Fibroblast of mammary gland (primary cell): ENCODE data around the gene MATCAP1.

ENCODE experiments used
- DNase-seq: peaks from one replicate; pipeline ENCODE4 v3.0.0-alpha.2; 2010; ENCODE audit warnings: low read depth
- H3K4me3 ChIP-seq: 2 replicates; pipeline ENCODE4 v1.5.1; 2011; ENCODE audit warnings: low read depth, mild to moderate bottlenecking, low read length, moderate library complexity; ENCODE audit not compliant: control insufficient read depth
- CTCF ChIP-seq: conservative IDR thresholded peaks from 2 replicates; pipeline ENCODE4 v1.5.1; 2011; ENCODE audit warnings: low read depth, low read length, inconsistent platforms; ENCODE audit not compliant: control insufficient read depth, insufficient read depth

Gene MATCAP1

GRCh38 chr16:67196881-67197280, 13.1 kb upstream of the MATCAP1 start:
- no peak for TF ChIP-seq CTCF
- H3K4me3 ChIP-seq = no peak overlapping the region
- no peak for DNase-seq

DNA sequence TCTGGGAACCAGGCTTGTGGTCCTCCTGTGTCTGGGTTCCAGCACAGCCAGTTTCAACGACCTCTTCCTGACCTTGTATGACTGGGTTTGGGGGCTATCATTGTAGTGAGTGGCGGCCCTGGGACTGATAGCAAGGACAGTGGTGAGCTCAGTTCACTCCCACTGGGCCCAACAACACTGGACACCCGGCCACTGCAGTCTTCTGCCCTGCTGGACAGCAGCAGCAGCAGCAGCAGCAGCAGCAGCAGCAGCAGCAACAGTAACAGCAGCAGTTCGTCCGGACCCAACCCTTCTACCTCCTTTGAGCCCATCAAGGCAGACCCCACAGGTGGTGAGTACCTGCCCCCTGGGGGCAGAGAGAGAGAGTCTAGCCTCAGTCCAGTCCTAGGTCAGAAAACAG, 11.9 kb upstream of the MATCAP1 start:
- no peak for TF ChIP-seq CTCF
- no peak overlapping the region for H3K4me3 ChIP-seq
- no peak for DNase-seq

DNA sequence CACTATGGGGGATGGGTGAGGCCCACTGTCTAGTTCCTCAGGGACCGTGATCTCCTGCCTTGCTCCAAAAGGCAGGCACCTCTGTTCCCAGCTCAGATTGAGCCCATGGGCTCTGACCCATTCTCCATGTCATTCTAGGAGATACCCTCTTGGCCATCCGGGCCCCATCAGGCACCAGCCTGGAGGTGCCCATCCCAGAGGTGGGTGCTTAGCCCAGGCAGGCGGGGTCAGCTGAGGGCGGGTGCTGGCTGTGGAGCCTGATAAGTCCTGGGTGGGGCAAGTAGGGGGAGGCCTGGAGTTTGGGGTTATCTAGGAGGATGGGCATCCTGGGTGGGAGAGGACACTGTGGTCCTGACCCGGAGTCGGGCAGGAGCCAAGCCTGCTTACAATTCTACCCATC, 10.5 kb upstream of the MATCAP1 start:
- H3K4me3 ChIP-seq = no peak overlapping the region
- TF ChIP-seq CTCF = no peak
- DNase-seq = no peak

GRCh38 chr16:67193536-67193935, 9.8 kb upstream of the MATCAP1 start:
- DNase-seq = no peak
- peak overlapping the region; percentile 95 for H3K4me3 ChIP-seq
- TF ChIP-seq CTCF = no peak

DNA sequence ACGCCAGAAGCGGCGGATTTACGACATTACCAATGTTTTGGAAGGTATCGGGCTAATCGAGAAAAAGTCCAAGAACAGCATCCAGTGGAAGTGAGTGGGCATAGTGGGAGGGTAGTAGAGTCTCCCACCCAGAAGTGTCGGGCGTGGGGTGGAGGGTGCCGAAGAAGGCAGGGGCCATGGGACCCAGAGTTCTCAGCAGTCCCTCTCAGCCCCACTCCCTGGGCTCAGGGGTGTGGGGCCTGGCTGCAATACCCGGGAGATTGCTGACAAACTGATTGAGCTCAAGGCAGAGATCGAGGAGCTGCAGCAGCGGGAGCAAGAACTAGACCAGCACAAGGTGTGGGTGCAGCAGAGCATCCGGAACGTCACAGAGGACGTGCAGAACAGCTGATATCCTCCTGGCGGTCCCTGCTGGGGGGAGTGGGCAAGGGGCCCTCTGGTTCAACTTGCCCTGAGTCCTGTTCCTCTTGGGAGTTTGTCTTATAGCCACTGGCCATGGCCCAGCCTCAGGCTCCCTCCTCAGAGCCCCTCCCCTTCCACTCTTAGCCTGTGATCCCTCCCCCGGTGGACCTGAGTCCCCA, 9.1 kb upstream of the MATCAP1 start:
- no peak for TF ChIP-seq CTCF
- no peak for DNase-seq
- peak overlapping the region; percentile 95 for H3K4me3 ChIP-seq

GRCh38 chr16:67191995-67192681, 8.4 kb upstream of the MATCAP1 start, which contains the start of gene E2F4:
Gene E2F4 (plus strand): TSS chr16:67192155. CDS start chr16:67192228, 73 bp downstream.
- H3K4me3 ChIP-seq = peak within 1 kb of the TSS; percentile 95
- peak; percentile 89 for DNase-seq
- TF ChIP-seq CTCF = no peak

DNA sequence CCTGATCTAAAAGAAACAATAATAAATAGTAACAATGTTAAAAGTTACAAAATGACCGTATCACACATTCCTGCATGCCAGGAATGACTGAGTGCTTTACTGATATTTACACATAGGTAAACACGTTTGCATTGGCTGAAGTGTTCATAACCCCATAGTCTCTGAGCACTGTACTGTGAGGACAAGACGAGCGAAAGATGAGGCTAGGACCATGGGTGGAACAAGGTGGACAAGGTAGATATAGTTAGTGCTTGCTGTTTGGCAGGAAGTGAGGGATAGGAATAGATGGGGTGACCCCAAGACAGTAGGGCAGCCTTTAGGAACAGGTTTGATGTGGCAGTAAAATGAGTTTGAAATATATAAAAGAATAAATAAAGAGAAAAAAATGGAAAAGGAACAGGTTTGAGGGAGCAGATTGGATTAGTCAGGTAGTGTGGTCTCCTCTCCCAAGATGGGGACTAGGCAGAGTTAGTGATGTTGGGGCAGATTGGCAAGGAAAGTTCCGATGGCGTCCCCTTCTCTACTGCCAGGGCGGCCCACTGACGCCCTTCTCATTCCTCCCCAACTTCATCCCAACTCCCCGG, 7.7 kb upstream of the MATCAP1 start:
- peak overlapping the region; percentile 40 for H3K4me3 ChIP-seq
- DNase-seq = no peak
- no peak for TF ChIP-seq CTCF
